Fibroblast of lung (primary cell): ENCODE results near the gene SPDYE5.
"Not testable (repeated sequence)": the region's sequence is repeated elsewhere in the genome, so short reads cannot be mapped to it uniquely, and the experiment has no call there.

Experiments used
- EZH2 ChIP-seq: IDR thresholded peaks from 2 replicates; pipeline ENCODE4 v1.5.1; 2012; ENCODE audit warnings: low read length, control low read depth, mild to moderate bottlenecking; ENCODE audit errors: missing control alignments
- TF ChIP-seq, protein P1 (sequence below), 2 donors: IDR thresholded peaks in 1 of 2; conservative IDR thresholded peaks in 1 of 2; 1 replicate in 1 of 2; 2 replicates in 1 of 2; pipeline ENCODE4 v1.5.1; 2011 to 2012; ENCODE audit warnings: low read length in 2 of 2, control low read depth in 1 of 2, inconsistent platforms in 1 of 2, low read depth in 1 of 2, mild to moderate bottlenecking in 1 of 2

DNA sequence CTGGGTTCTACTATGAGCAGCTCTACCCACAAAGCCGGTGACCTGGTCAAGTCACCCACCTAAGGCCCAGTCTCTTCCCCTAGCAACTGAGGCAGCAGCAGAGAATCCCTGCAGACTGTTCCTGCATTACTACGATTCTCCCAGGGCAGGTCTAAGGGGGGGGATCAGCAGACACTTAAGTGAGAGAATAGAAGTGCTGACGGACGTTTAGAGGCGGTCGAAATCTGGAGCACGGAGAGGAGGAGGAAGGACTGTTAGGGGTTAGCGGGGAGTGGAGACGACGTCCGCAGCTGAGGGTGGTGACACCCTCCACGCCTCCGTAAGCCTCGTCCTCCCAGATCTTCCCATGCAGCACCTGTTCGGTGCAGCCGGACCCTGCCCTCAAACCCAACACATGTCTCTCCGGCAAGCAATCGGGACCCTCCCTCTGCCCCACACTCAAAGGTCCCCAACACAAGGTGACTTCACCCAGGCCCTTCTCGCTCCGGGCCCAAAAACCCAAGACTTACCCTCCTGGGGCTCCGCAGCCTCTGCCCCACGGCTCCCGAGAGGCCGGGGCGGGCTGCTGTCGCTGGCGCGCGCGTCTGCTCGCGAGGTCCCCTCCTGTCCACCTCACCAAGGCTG lies 6.7 kb upstream of the SPDYE5 start:
- TF ChIP-seq, protein P1, sequence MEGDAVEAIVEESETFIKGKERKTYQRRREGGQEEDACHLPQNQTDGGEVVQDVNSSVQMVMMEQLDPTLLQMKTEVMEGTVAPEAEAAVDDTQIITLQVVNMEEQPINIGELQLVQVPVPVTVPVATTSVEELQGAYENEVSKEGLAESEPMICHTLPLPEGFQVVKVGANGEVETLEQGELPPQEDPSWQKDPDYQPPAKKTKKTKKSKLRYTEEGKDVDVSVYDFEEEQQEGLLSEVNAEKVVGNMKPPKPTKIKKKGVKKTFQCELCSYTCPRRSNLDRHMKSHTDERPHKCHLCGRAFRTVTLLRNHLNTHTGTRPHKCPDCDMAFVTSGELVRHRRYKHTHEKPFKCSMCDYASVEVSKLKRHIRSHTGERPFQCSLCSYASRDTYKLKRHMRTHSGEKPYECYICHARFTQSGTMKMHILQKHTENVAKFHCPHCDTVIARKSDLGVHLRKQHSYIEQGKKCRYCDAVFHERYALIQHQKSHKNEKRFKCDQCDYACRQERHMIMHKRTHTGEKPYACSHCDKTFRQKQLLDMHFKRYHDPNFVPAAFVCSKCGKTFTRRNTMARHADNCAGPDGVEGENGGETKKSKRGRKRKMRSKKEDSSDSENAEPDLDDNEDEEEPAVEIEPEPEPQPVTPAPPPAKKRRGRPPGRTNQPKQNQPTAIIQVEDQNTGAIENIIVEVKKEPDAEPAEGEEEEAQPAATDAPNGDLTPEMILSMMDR (conservative IDR thresholded peaks at IDR 0.05 in 1 of 2, IDR thresholded peaks at IDR 0.05 in 1 of 2; ENCODE audit: low read depth in 1 of 2, low read length in 2 of 2): not testable (repeated sequence)
- not testable (repeated sequence) for TF ChIP-seq EZH2
